Measurements from ENCODE around the gene TMED7. TPM values are rescaled to one million over a fixed set of nuclear protein-coding genes. Genes with fewer than 3 reads are reported as not detected.

The TMED7 gene
- total and polyA plus RNA-seq, 2 of the 4 experiments (the other 2 are of a cell fraction): 75.6 to 86.7 TPM

GRCh38 chr5:115602591-115603125 lies 23.2 kb downstream of the TMED7 start:
- Histone ChIP-seq H4K91ac (ENCODE audit: insufficient read depth, low read depth, low read length) (peak overlapping the region; percentile 20; the same call in 1 of the 2 replicates), H3K18ac (ENCODE audit: low read depth, low read length) (peak overlapping the region; percentile 3), H3K23ac (ENCODE audit: low read depth, low read length) (peak overlapping the region; percentile 45; the same call in 1 of the 2 replicates), H2BK20ac (ENCODE audit: low read depth, low read length) (no peak overlapping the region; the same call in 1 of the 2 replicates), H3K9me3 (ENCODE audit: control insufficient read depth, insufficient read depth, low read length) (no peaks in the 10 kb centered on the region), H3K4me2 (ENCODE audit: low read depth, low read length) (peak overlapping the region; percentile 82), H2BK120ac (ENCODE audit: low read depth, low read length) (peak overlapping the region; percentile 18; the same call in 1 of the 2 replicates), H3K4me1 (ENCODE audit: control insufficient read depth, insufficient read depth, low read length) (peaks cover 6% of the 10 kb centered on the region), H2BK5ac (ENCODE audit: low read depth, low read length, poor library complexity, severe bottlenecking) (peak overlapping the region; percentile 91), H3K79me1 (ENCODE audit: low read depth in 1 of 2, low read length in 2 of 2) (peaks cover 10 to 47% of the 10 kb centered on the region in 2 experiments), H3K36me3 (ENCODE audit: control insufficient read depth, insufficient read depth, low read length) (no peaks in the 10 kb centered on the region), H4K5ac (ENCODE audit: low read depth, low read length) (peak overlapping the region; percentile 22), H3K4ac (ENCODE audit: low read depth, low read length) (peak overlapping the region; percentile 55), H3K4me3 (ENCODE audit: insufficient read depth, low read depth, low read length) (peak overlapping the region; percentile 94), H2BK15ac (ENCODE audit: low read depth, low read length) (no peak overlapping the region), H3K9ac (ENCODE audit: low read depth, low read length) (peak overlapping the region; percentile 97), H3K27ac (ENCODE audit: insufficient read depth, low read length) (peak overlapping the region; percentile 95), H4K20me1 (ENCODE audit: insufficient read depth, low read length) (peaks cover 6% of the 10 kb centered on the region; the same call in 1 of the 2 replicates), H3K14ac (replicated peaks; ENCODE audit: low read depth, low read length) (peak overlapping the region; percentile 39), H2AFZ (replicated peaks; ENCODE audit: low read length, poor library complexity) (peak overlapping the region; percentile 95), H3K27me3 (ENCODE audit: control insufficient read depth, insufficient read depth, low read length) (no peaks in the 10 kb centered on the region), H3K9me1 (ENCODE audit: insufficient read depth, low read length) (0 out of 2 replicates have a peak, but pooled peaks cover 2% of the 10 kb centered on the region), H4K8ac (ENCODE audit: low read depth in 2 of 2, low read length in 2 of 2) (peak overlapping the region; percentile 14 to 60), H2AK9ac (replicated peaks; ENCODE audit: low read depth, low read length, poor library complexity) (peak overlapping the region; percentile 82), H2AK5ac (ENCODE audit: low read depth, low read length) (peak overlapping the region; percentile 37; the same call in 1 of the 2 replicates), H3K56ac (ENCODE audit: extremely low read depth, insufficient read depth, low read length) (peak overlapping the region; percentile 20; the same call in 1 of the 2 replicates)
- peak; percentile 10 for ATAC-seq (ENCODE audit: low read depth)
- no TSS peak for BruUV-seq (replicated peaks)
- TF ChIP-seq RFX5 (IDR thresholded peaks at IDR 0.05; ENCODE audit: low read depth, low read length): no peak
- TF ChIP-seq MAZ (IDR thresholded peaks at IDR 0.05; ENCODE audit: borderline replicate concordance, low read depth, low read length): no peak
- TF ChIP-seq RAD21 (IDR thresholded peaks at IDR 0.05; ENCODE audit: low read length): no peak
- in situ Hi-C loops (cut with MboI; ENCODE audit: low sequenced_read_pairs) (loop anchor here (25.0 kb wide), 1 partner anchor 1365 kb away; no protein-coding TSS in a partner anchor), intact Hi-C loops (cut with micrococcal nuclease) (no loop called here), dilution Hi-C loops (cut with HindIII; ENCODE audit: low sequenced_read_pairs, unreplicated experiment) (no loop called here)
- POLR2A ChIA-PET (ENCODE audit: unreplicated experiment): no interaction called here
- 28% methylated on average over 5 of the region's 11 CpGs; no CpG with 5 or more reads in 1 of the 2 experiments for WGBS, 2 experiments (ENCODE audit: extremely low coverage in 2 of 2, insufficient read length in 1 of 2)
- CTCF ChIA-PET: no interaction called here
- no peak for DNase-seq
